HG02763 (cell line): ENCODE data around the gene SPTBN1.
A peak's percentile ranks its signal among the peaks of the same experiment; 100 is the strongest.

ENCODE experiments used
- ATAC-seq: cut with Tn5 transposase; IDR thresholded peaks from one replicate; pipeline ENCODE4 v1.9.1; 2021; ENCODE audit warnings: mild to moderate bottlenecking, moderate library complexity; ENCODE audit not compliant: unreplicated experiment

The SPTBN1 gene

DNA sequence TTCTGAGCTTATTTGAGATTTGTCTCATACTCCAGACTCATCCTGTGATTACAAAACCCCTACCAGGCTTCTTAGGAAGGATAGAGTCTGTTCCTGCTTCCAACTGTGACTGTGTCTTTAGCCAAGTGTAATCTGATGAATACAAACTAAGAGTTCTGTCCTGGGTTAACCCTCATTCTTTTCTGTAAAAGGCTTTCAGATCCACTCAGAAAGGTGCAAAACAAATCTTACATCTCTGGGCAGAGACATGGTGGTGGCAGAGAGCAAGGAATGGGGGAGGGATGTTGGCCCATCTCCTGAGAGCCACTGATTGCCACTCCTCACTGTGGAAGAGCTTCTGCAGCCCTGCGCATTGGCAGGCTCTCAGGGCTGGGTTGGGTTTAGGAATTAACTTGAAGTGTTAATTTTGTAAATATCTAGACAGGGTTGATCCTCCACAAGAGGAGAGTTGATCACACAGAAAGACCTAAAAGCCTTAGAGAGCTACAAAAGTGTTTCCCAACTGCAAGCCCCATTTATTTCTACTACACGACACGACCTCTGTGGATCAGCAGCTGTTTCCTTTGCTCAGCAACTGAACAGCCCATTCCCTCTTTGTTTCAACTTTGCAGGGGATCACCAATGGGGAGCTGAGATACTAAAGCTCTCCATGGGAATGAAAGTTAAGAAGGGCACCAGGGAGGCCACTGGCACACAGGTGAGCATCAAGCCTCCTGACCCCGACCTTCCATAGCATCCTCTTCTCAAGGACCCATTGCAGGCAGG lies 23.7 kb upstream of the SPTBN1 start:
- no peak for ATAC-seq

- ATAC-seq = no peak
Measured at GRCh38 chr2:54434229-54434628, 21.9 kb upstream of the SPTBN1 start.

- ATAC-seq = no peak
Measured at GRCh38 chr2:54434711-54435110, 21.4 kb upstream of the SPTBN1 start.

GRCh38 chr2:54435325-54436226 lies 20.6 kb upstream of the SPTBN1 start:
- no peak for ATAC-seq

DNA sequence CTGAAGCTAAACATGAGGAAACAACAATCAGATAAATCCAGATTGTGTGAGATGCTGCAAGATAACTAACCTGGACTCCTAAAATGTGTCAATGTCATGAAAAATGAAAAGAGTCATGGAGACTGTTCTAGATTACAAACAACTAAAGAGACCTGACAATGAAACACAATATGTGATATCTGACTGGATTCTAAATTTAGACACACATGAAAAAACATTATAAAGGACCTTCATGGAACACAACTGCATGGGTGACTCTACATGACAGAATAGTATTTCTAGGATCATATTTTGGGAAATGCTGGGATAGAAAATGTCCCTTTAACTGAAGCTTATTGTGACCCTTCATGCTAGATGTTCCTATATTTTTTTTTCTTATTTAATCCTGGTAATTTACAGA lies 18.5 kb upstream of the SPTBN1 start:
- no peak for ATAC-seq

- no peak for ATAC-seq
Measured at GRCh38 chr2:54438271-54438670, 17.9 kb upstream of the SPTBN1 start.

GRCh38 chr2:54439582-54439981 lies 16.5 kb upstream of the SPTBN1 start:
- ATAC-seq = no peak

DNA sequence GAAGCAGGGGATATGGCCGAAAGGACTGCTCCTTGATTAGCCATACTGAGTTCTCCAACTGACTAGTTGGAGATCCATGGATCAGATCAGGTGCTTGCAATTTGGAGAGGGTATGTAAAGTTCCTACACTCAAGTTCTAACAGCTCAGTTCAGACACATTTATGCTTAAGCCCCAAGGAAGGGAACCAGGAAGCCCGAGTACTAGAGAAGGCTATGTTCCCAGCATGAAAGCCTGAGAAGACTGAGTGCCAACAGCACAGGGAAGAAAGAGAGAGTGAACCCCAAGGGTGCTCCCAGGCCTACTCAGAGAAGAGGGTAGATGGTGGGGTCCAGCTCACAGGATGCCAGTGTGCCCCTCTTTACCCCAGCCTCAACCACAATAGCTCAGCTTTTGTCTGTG lies 16.1 kb upstream of the SPTBN1 start:
- no peak for ATAC-seq

DNA sequence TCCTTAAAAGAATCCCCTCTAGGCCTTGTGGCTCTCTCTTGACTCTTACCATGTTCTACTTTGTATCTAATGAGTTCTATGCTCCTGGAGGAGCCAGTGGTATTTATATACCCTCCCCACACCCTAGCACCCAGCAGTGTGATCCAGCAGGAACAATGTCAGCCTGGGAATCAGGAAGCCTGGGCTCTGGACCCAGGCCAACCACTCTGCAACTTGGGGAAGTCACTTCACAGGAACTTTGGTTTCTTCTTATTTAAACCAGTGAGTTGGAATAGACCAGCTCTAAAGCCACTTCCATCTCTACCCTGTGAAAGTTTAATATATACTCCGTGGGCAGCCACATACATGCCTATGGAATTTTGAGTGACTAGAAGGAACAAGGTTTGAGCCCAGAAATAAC lies 11.6 kb upstream of the SPTBN1 start:
- no peak for ATAC-seq

DNA sequence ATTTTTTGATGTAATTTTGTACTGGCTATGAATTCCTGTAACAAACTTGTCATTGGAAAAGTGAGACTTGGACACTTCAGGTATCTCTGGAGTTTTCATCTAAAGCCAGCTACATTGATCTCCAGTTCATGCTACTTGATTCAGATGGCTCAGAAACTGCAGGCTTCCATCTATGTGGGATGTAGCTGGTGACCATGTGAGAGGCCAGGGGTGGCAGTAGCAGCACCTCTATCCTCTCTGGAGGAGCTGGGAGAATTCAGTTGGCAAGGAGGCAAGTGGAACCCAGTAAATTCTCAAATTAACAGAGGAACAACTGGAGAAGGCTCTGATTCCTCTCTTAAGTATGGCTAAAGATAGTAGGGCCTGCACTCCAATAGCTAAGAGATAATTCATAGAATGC lies 10.0 kb upstream of the SPTBN1 start:
- ATAC-seq = no peak

DNA sequence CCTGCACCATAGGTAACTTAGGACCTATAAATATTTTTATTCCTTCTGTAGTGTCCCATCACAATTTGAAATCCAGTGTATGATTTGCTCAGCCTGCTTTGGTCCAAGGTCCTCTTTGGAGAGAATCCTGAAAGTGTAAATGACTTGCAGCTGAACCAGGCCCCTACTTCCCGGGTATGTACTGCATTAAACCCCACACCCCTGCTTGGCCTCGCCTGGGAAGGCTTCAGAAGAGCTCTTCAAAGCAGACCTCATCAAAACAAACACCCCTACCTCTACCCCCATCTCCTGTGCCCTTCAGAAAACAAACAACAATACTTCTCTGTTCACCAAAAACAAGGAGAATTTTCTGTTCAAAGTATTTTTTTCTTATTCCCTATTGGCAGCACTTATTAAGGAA lies 9.5 kb upstream of the SPTBN1 start:
- no peak for ATAC-seq

GRCh38 chr2:54454548-54455130 lies 1.5 kb upstream of the SPTBN1 start:
- ATAC-seq = no peak

- no peak for ATAC-seq
Measured at GRCh38 chr2:54455131-54455562, 980 bp upstream of the SPTBN1 start.

- peak; percentile 32 for ATAC-seq
Measured at GRCh38 chr2:54456362-54456611, 160 bp downstream of the SPTBN1 start.

DNA sequence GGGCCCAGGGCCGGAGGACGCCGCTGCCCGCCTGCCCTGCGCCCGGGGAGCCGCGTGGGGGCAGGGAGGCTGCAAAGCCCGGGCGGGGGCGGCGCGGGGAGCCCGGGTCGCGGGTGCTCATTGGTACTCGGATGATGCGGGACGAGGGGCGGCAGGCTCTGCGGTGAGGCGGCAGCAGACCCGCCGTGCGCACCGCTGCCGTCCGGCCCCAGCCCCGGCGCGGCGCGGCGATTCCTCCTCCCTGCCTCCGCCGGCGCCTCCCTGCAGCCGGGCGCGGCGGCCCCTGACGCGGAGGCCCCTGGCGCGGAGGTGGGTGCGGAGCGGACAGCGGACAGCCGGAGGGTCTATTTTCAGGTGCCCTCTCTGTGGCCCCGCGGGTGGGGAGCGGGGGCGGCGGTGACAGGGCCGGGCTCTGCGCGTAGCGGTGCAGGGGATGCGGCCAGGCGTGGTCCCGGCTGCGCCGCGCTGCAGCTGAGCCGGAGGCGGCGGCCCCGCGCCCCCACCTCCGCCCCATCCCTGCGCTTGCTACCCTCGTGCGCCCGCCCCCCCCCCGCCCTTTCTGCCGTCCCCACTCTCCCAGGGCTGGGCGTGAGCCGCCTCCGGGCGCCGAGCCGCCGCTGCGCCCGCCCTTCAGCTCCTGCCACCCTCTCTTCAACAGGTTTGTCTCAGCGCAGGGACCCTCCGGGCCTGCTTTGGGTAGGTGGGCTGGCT lies 640 bp downstream of the SPTBN1 start:
- peak; percentile 39 for ATAC-seq

GRCh38 chr2:54457323-54458023 lies 1.3 kb downstream of the SPTBN1 start:
- ATAC-seq = no peak

GRCh38 chr2:54459037-54459441 lies 2.9 kb downstream of the SPTBN1 start:
- ATAC-seq = no peak

DNA sequence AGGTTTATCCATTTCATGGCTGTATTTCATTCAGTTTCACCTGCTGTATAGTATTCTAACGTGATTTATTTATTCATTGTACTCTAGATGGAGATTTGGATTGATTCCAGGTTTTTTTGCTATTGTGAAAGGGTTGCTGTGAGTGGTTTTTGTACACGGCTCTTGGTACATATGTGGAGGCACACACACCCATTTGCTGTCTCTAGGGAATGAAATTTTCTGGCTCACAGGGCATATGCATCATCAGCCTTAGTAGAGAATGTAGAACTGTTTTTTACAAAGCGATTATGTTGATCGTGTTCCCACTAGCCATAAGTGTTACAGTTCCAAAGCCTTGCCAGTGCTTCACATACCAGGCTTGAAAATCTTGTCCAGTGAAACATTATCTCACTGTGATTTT lies 5.1 kb downstream of the SPTBN1 start:
- no peak for ATAC-seq

DNA sequence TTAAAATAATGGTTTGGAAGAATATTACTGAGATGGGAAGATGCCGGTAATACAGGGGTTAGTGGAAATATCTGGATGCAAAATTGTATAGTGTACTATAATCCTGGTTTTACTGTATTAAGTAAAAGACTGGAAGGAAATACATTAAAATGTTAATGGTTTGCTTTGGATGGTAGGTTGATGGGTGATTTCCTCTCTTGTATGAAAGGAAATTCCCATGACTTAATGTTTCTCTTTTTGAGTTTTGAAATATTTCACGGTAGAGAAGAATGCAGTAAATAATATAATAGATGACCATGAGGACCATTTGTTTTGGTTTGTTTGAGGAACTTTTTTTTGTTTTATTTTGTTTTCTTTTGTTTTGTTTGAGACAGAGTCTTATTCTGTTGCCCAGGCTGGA lies 8.2 kb downstream of the SPTBN1 start:
- no peak for ATAC-seq

- no peak for ATAC-seq
Measured at GRCh38 chr2:54465143-54465542, 9.0 kb downstream of the SPTBN1 start.

DNA sequence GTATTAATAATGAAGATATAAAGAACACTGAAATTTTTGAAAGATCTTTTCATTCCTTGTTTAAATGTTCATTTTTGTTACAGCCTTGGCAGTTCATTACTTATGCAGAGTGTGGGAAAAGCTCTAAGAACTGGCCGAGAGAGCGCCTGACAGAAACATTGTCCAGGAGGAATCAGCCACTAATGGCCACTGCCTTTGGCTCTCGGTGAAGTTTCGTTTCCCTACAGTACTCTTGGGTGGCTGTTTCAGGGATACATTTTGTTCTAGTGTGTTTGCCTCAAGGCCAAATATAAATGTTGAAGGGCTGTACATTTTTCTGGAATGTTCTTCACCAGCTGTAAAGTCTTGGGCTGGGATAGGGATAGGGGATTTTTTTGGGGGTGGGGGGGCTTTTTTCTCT lies 10.7 kb downstream of the SPTBN1 start:
- ATAC-seq = no peak
